Smooth muscle cell (in vitro differentiated cells): ENCODE data around the gene NCOA7. TPM values are rescaled to one million over a fixed set of nuclear protein-coding genes. Genes with fewer than 3 reads are reported as not detected.

Experiments
- DNase-seq: peaks from one replicate; lab custom pipeline; 2025; ENCODE audit not compliant: unreplicated experiment; lab: John Stamatoyannopoulos, UW
- H2AFZ ChIP-seq: fragments of 200-600 bp; sonication (generic); 2 replicates; pipeline ENCODE4 v1.6.0; 2016; ENCODE audit warnings: antibody characterized with exemption, low read depth, mild to moderate bottlenecking
- H3F3A ChIP-seq: fragments of 200-600 bp; sonication (generic); 2 replicates; pipeline ENCODE4 v1.6.0; 2017; ENCODE audit warnings: antibody characterized with exemption, low read depth
- H3K27ac ChIP-seq: fragments of 200-600 bp; sonication (generic); 2 replicates; pipeline ENCODE4 v1.5.1; 2016; ENCODE audit warnings: low read depth, mild to moderate bottlenecking
- H3K27me3 ChIP-seq: fragments of 200-600 bp; sonication (generic); 2 replicates; pipeline ENCODE4 v1.6.1; 2016; ENCODE audit warnings: low read depth, mild to moderate bottlenecking
- H3K36me3 ChIP-seq: fragments of 200-600 bp; sonication (generic); 2 replicates; pipeline ENCODE4 v1.5.1; 2016; ENCODE audit warnings: low read depth
- H3K4me1 ChIP-seq: fragments of 200-600 bp; sonication (generic); 2 replicates; pipeline ENCODE4 v1.5.1; 2016; ENCODE audit warnings: low read depth
- H3K4me2 ChIP-seq: fragments of 200-600 bp; sonication (generic); 2 replicates; pipeline ENCODE4 v1.6.0; 2016; ENCODE audit warnings: mild to moderate bottlenecking
- H3K4me3 ChIP-seq: fragments of 200-600 bp; sonication (generic); 2 replicates; pipeline ENCODE4 v1.5.1; 2016; ENCODE audit warnings: mild to moderate bottlenecking
- H3K79me2 ChIP-seq: fragments of 200-600 bp; sonication (generic); 2 replicates; pipeline ENCODE4 v1.6.0; 2016; ENCODE audit warnings: low read depth, mild to moderate bottlenecking
- H3K9ac ChIP-seq: fragments of 200-600 bp; sonication (generic); 2 replicates; pipeline ENCODE4 v1.6.0; 2016; ENCODE audit warnings: low read depth
- H3K9me3 ChIP-seq: fragments of 200-600 bp; sonication (generic); replicated peaks from 2 replicates; pipeline ENCODE4 v1.5.1; 2016; ENCODE audit warnings: low read depth
- H4K20me1 ChIP-seq: fragments of 200-600 bp; sonication (generic); 2 replicates; pipeline ENCODE4 v1.6.0; 2016; ENCODE audit warnings: low read depth
- CTCF ChIP-seq: fragments of 200-600 bp; sonication (generic); IDR thresholded peaks from 2 replicates; pipeline ENCODE4 v1.5.1; 2017; ENCODE audit warnings: borderline replicate concordance, mild to moderate bottlenecking, antibody characterized with exemption; ENCODE audit not compliant: insufficient read depth, poor library complexity, severe bottlenecking
- WGBS: methylation state at CpG from one replicate; pipeline ENCODE4 v1.1.7; 2016; ENCODE audit warnings: low lambda C conversion rate; 5-methylcytosine and 5-hydroxymethylcytosine counted together
- polyA plus RNA-seq: library from polyadenylated mRNA; unstranded; fragments of >200 nt; fragmentation: Nextera tagmentation; extraction: Ambion mirVana; gene quantifications from 2 replicates; pipeline ENCODE4 v1.2.1, GENCODE V29; 2016
- total RNA-seq: library from RNA; depleted of rRNA; stranded (reverse); fragments of >200 nt; gene quantifications from 2 replicates; pipeline ENCODE4 v1.2.3, GENCODE V29; 2014

NCOA7 gene
- total and polyA plus RNA-seq, 2 experiments from 2014 or later: 38.1 to 44.0 TPM

GRCh38 chr6:125780540-125781313 is 10.0 kb upstream of the NCOA7 start:
- H3K9ac ChIP-seq: peak overlapping the region; percentile 70
- no peaks in the 10 kb centered on the region for H3K9me3 ChIP-seq
- H3K27me3 ChIP-seq: no peaks in the 10 kb centered on the region
- peaks cover 23% of the 10 kb centered on the region for H3K79me2 ChIP-seq
- peak; percentile 14 for DNase-seq
- H4K20me1 ChIP-seq: no peaks in the 10 kb centered on the region
- H3K4me1 ChIP-seq: no peaks in the 10 kb centered on the region
- H3K4me2 ChIP-seq: peak overlapping the region; percentile 86
- H3F3A ChIP-seq: peaks cover 6% of the 10 kb centered on the region
- no peak for TF ChIP-seq CTCF
- under 1% methylated on average over 28 of the region's 28 CpGs for WGBS
- H3K27ac ChIP-seq: peak overlapping the region; percentile 78
- H3K4me3 ChIP-seq: peak overlapping the region; percentile 61
- H3K36me3 ChIP-seq: no peaks in the 10 kb centered on the region
- H2AFZ ChIP-seq: peak overlapping the region; percentile 89

- Histone ChIP-seq H3F3A (peaks cover 6% of the 10 kb centered on the region), H3K36me3 (no peaks in the 10 kb centered on the region), H3K27ac (peak overlapping the region; percentile 78), H4K20me1 (no peaks in the 10 kb centered on the region), H3K9me3 (no peaks in the 10 kb centered on the region), H2AFZ (peak overlapping the region; percentile 89), H3K27me3 (no peaks in the 10 kb centered on the region), H3K4me1 (no peaks in the 10 kb centered on the region), H3K4me2 (peak overlapping the region; percentile 86), H3K4me3 (peak overlapping the region; percentile 61), H3K9ac (peak overlapping the region; percentile 70), H3K79me2 (peaks cover 23% of the 10 kb centered on the region)
- no peak for DNase-seq
- WGBS: 0% methylated on average over 3 of the region's 3 CpGs
- TF ChIP-seq CTCF: no peak
Observed at GRCh38 chr6:125781314-125781868, 9.4 kb upstream of the NCOA7 start.

- Histone ChIP-seq H3K4me2 (no peak overlapping the region), H3F3A (peaks cover 12% of the 10 kb centered on the region), H3K9me3 (no peaks in the 10 kb centered on the region), H3K36me3 (no peaks in the 10 kb centered on the region), H3K9ac (no peak overlapping the region), H3K4me1 (no peaks in the 10 kb centered on the region), H2AFZ (no peak overlapping the region), H3K4me3 (no peak overlapping the region), H3K79me2 (peaks cover 23% of the 10 kb centered on the region), H3K27me3 (no peaks in the 10 kb centered on the region), H4K20me1 (no peaks in the 10 kb centered on the region), H3K27ac (no peak overlapping the region)
- 95% methylated on average over 2 of the region's 2 CpGs for WGBS
- no peak for TF ChIP-seq CTCF
- no peak for DNase-seq
Observed at GRCh38 chr6:125784365-125784764, 6.4 kb upstream of the NCOA7 start.
